Astrocyte (in vitro differentiated cells and primary cell): ENCODE measurements around the gene ACER1.

Experiments
- CTCF ChIP-seq: IDR thresholded peaks from 2 replicates; pipeline ENCODE4 v1.5.1; 2011; ENCODE audit warnings: low read depth, mild to moderate bottlenecking, inconsistent platforms, low read length, moderate library complexity; ENCODE audit not compliant: insufficient read depth
- EZH2 ChIP-seq: IDR thresholded peaks from 2 replicates; pipeline ENCODE4 v1.6.1; 2012; ENCODE audit warnings: mild to moderate bottlenecking, low read length, inconsistent platforms; ENCODE audit not compliant: insufficient read depth

GRCh38 chr19:6383188-6383587 is 49.8 kb upstream of the ACER1 start:
- TF ChIP-seq CTCF = no peak
- no peak for TF ChIP-seq EZH2
